Right hindlimb (tissue), 1 donor: ENCODE measurements around the gene PSG4.
"Not testable (repeated sequence)": the region's sequence is repeated elsewhere in the genome, so short reads cannot be mapped to it uniquely, and the experiment has no call there.

Experiments used
- DNase-seq: peaks from one replicate; pipeline ENCODE4 v3.0.0-alpha.2; 2018

The PSG4 gene

GRCh38 chr19:43205471-43206105 is at the start of gene PSG4:
TSS of gene PSG4 (minus strand) at chr19:43205638. CDS start at chr19:43205536, 102 bp downstream.
- DNase-seq: not testable (repeated sequence)

DNA sequence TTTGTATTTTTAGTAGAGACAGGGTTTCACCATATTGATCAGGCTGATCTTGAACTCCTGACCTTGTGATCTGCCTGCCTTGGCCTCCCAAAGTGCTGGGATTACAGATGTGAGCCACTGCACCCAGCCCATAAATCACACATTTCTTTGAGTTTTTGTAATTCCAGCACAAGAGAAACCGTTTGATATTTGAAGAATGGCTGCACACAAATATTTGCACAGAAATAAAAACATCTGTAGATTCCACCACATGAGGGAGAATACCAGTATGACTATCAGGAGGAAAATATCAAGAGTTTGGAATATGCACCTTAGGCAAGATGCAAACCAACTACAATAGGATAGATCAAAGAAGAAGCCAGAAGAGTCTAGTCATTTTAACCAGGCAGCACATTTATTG is 46.0 kb upstream of the PSG4 start:
- not testable (repeated sequence) for DNase-seq

DNA sequence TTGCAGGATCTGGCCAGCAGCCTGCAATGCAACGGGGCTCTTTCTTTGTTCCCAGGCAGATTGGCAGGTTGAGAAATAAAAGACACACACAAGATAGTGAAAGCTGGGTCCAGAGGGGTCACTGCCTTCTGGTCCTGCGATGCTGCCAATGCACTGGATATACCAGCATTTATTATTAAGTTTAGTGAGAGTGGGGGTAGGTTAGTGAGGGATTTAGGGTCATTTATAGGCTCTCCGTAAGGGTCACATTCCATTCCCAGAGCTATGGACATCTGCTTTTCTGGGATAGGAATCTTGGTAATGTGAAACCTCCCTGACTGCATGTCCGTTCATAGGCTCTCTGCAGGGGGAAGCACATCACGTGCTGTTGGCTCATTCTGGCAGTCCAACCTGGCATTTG is 44.9 kb upstream of the PSG4 start:
- not testable (repeated sequence) for DNase-seq

DNA sequence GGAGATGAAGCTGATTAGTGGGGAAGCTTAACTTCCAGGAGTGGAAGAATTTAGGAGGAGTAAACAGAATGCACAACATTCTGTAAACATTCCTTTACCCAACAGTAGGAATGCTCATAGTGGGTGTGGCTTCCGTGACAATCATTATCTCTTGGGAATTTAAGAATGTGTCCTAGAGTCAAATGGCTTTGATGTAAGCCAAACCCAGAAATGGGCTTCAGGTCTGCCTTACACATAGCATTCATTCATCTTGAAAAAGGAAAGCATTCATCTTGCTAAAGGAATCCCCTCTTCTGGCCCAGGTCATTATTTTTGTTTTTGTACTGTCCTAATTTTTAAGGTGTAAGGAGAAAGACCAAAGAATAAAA is 43.2 kb upstream of the PSG4 start:
- not testable (repeated sequence) for DNase-seq

GRCh38 chr19:43247243-43247880 is 41.9 kb upstream of the PSG4 start:
- not testable (repeated sequence) for DNase-seq

- not testable (repeated sequence) for DNase-seq
These were observed 40.4 kb upstream of the PSG4 start for GRCh38 chr19:43245848-43246247.

DNA sequence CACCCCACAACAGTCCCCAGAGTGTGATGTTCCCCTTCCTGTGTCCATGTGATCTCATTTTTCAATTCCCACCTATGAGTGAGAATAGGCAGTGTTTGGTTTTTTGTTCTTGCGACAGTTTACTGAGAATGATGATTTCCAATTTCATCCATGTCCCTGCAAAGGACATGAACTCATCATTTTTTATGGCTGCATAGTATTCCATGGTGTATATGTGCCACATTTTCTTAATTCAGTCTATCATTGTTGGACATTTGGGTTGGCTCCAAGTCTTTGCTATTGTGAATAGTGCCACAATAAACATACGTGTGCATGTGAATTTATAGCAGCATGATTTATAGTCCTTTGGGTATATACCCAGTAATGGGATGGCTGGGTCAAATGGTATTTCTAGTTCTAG is 36.8 kb upstream of the PSG4 start:
- DNase-seq: not testable (repeated sequence)

- DNase-seq: not testable (repeated sequence)
These were observed 32.8 kb upstream of the PSG4 start for GRCh38 chr19:43238213-43238612.

GRCh38 chr19:43235686-43236085 is 30.2 kb upstream of the PSG4 start:
- not testable (repeated sequence) for DNase-seq

DNA sequence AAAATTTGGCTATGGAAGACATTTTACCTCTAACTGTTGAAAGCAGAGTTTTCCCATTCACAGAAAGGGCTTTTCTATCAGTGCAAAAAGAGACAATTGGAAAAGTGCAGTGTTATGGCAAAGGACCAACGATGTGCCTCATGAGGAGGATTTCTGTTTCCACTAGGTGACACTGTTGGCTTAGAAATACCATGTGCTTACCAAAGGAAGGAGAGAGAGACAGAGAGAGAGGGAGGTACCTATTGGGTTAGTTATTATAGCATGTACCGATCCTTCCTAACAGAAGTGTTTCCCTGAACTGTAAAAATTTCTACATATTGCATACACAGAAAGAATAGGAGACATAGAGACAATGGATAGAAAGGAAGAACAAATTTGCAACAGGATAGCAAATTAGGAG is 23.9 kb upstream of the PSG4 start:
- DNase-seq: no peak

GRCh38 chr19:43228730-43229129 is 23.3 kb upstream of the PSG4 start:
- not testable (repeated sequence) for DNase-seq

DNA sequence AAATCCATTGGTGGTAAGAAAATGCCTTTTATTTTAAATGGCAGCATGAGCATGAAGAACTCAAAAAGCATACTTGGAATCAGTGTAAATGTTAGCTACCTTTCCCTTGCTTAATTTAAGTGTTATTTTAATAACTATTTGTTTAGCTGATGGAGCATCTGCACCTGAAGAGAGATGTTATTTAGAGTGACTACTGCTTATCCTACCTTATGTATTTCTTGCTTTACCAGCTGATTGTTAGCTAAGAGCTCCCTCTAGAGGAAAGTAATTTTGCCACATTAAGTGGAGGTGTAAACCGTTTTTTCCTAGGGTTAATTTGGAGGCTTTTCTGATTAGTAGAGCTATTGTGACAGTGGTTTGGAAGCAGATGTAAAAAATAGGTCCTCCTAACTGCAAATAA is 21.5 kb upstream of the PSG4 start:
- not testable (repeated sequence) for DNase-seq

- no peak for DNase-seq
These were observed 19.4 kb upstream of the PSG4 start for GRCh38 chr19:43224855-43225253.

GRCh38 chr19:43224201-43224854 is 18.9 kb upstream of the PSG4 start:
- DNase-seq: not testable (repeated sequence)

- DNase-seq: not testable (repeated sequence)
These were observed 16.5 kb upstream of the PSG4 start for GRCh38 chr19:43221891-43222290.

DNA sequence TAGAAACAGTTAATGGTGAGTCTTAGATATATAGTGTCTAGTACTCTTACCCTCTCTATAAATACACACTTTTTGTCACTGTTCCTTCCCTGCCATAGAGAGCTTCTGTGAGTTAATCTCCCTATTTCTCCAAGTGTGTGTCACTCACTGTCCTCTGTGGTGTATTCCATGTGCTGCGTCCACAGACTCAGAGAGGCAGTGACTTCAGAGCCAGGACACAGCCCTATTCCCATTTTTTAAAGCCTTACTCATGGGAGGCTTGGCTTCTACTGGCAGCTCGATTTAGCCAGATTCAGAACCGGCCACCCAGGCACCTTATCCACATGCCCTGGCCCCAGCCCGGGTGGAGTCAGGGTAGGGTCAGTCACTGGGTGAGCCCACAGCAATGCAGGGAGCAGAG is 13.7 kb upstream of the PSG4 start:
- DNase-seq: not testable (repeated sequence)

- not testable (repeated sequence) for DNase-seq
These were observed 10.4 kb upstream of the PSG4 start for GRCh38 chr19:43215881-43216280.

- no peak for DNase-seq
These were observed 2.6 kb upstream of the PSG4 start for GRCh38 chr19:43207991-43208390.

DNA sequence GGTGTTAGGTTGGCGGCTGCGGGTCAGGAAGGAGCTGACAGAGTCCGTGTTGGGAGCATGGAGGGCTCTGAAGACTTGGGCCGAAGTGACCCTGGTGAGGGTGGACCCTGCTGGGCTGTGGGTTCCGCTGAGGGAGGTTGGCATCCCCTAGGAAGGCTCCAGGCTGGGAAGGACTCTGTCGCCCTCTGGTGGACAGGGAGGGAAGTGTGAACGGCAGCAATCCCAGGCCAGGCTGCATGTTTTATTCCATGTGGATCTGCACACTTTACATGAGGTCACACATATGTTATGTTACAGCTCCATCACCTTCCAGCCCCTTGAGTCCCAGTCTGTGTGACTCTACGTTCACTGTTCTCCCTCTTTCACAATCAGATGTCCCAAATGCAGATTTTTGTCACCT is 1.7 kb upstream of the PSG4 start:
- DNase-seq: not testable (repeated sequence)

- not testable (repeated sequence) for DNase-seq
These were observed 1.8 kb downstream of the PSG4 start for GRCh38 chr19:43203611-43204010.

GRCh38 chr19:43201891-43202290 is 3.5 kb downstream of the PSG4 start:
- not testable (repeated sequence) for DNase-seq

DNA sequence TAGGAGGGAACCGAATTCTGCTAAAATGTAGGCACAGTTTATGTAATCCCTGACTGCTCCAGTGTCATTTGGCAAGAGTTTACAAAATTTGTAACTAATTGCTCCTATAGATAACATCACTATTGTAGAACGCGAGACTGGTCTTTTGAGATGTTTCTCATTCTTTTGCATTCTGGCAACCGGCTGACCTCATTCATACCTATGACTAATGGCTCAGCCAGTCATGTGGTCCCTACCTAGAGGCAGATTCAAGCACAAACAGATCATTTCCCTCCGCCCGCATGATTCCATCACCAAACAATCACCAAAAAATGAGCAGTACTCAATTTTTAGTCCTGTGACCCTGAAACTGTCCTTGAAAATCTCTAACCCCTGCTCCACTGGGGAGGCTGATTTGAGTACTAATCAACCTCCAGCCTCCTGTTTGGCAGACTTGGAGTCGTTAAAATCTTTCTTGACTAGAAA is 4.1 kb downstream of the PSG4 start:
- DNase-seq: not testable (repeated sequence)

- DNase-seq: not testable (repeated sequence)
These were observed 6.6 kb downstream of the PSG4 start for GRCh38 chr19:43198686-43199419.
